SJCRH30 (cell line): ENCODE results near the gene THAP9. TPM values are rescaled to one million over a fixed set of nuclear protein-coding genes. Genes with fewer than 3 reads are reported as not detected.
"Not testable (repeated sequence)": the region's sequence is repeated elsewhere in the genome, so short reads cannot be mapped to it uniquely, and the experiment has no call there.

Source experiments
- DNase-seq, 2 experiments: peaks; one replicate each; pipeline ENCODE4 v3.0.0-alpha.2; 2015 to 2020
- H3K27ac ChIP-seq: fragments of 250-450 bp; sonication (Bioruptor Pico); 2 replicates; pipeline ENCODE4 v1.5.1; 2020; ENCODE audit warnings: mild to moderate bottlenecking, moderate library complexity
- H3K27me3 ChIP-seq: fragments of 250-450 bp; sonication (Bioruptor Pico); 2 replicates; pipeline ENCODE4 v1.5.1; 2020; ENCODE audit warnings: mild to moderate bottlenecking, moderate library complexity
- H3K36me3 ChIP-seq: fragments of 250-450 bp; sonication (Bioruptor Pico); 2 replicates; pipeline ENCODE4 v1.5.1; 2020; ENCODE audit warnings: mild to moderate bottlenecking, moderate library complexity
- H3K4me1 ChIP-seq: fragments of 250-450 bp; sonication (Bioruptor Pico); 2 replicates; pipeline ENCODE4 v1.5.1; 2020; ENCODE audit warnings: mild to moderate bottlenecking, moderate library complexity
- H3K4me3 ChIP-seq: fragments of 250-450 bp; sonication (Bioruptor Pico); 2 replicates; pipeline ENCODE4 v1.5.1; 2020; ENCODE audit warnings: mild to moderate bottlenecking, moderate library complexity
- H3K9me3 ChIP-seq: fragments of 250-450 bp; sonication (Bioruptor Pico); replicated peaks from 2 replicates; pipeline ENCODE4 v1.5.1; 2020; ENCODE audit warnings: mild to moderate bottlenecking, moderate library complexity
- total RNA-seq: library from RNA; depleted of rRNA; stranded (reverse); fragments of >200 nt; shearing (Covaris generic); gene quantifications from 2 replicates; pipeline ENCODE4 v1.2.3, GENCODE V29; 2014; rRNA removed

Gene THAP9
- 13.0 and 15.3 TPM in 2 replicates for total RNA-seq

- DNase-seq, result peak; percentile 100
- no peaks in the 10 kb centered on the region; the same call in 1 of the 2 replicates for H3K4me1 ChIP-seq
- H3K9me3 ChIP-seq, result no peaks in the 10 kb centered on the region
- H3K27me3 ChIP-seq, result no peaks in the 10 kb centered on the region
- H3K36me3 ChIP-seq, result peaks cover 26% of the 10 kb centered on the region
- peak within 1 kb of the TSS; percentile 78 for H3K4me3 ChIP-seq
- peak within 1 kb of the TSS; percentile 90 for H3K27ac ChIP-seq
These were observed at the start of gene THAP9 for GRCh38 chr4:82900411-82901182. THAP9 (plus strand) TSS chr4:82900735; CDS start chr4:82900803, 68 bp downstream.

- H3K36me3 ChIP-seq, result peaks cover 97% of the 10 kb centered on the region
- no peaks in the 10 kb centered on the region for H3K4me1 ChIP-seq
- DNase-seq, result no peak
- no peaks in the 10 kb centered on the region for H3K9me3 ChIP-seq
- H3K27me3 ChIP-seq, result no peaks in the 10 kb centered on the region
- no peak overlapping the region for H3K4me3 ChIP-seq
- H3K27ac ChIP-seq, result no peak overlapping the region
These were observed 49.2 kb upstream of the THAP9 start for GRCh38 chr4:82851318-82851717.

GRCh38 chr4:82851885-82852750 is 48.4 kb upstream of the THAP9 start:
- no peak overlapping the region for H3K27ac ChIP-seq
- DNase-seq, result peak in 1 of 2 experiments; percentile 69
- no peaks in the 10 kb centered on the region for H3K27me3 ChIP-seq
- no peaks in the 10 kb centered on the region for H3K9me3 ChIP-seq
- no peaks in the 10 kb centered on the region for H3K4me1 ChIP-seq
- H3K4me3 ChIP-seq, result no peak overlapping the region
- H3K36me3 ChIP-seq, result peaks cover 97% of the 10 kb centered on the region

- Histone ChIP-seq H3K9me3 (no peaks in the 10 kb centered on the region), H3K4me1 (no peaks in the 10 kb centered on the region), H3K4me3 (no peak overlapping the region), H3K27me3 (no peaks in the 10 kb centered on the region), H3K36me3 (peaks cover 97% of the 10 kb centered on the region), H3K27ac (no peak overlapping the region)
- peak in 1 of 2 experiments; percentile 28 for DNase-seq
These were observed 47.7 kb upstream of the THAP9 start for GRCh38 chr4:82852751-82853285.

GRCh38 chr4:82860487-82860886 is 40.0 kb upstream of the THAP9 start:
- DNase-seq, H3K4me3 ChIP-seq, H3K4me1 ChIP-seq, H3K27me3 ChIP-seq, H3K27ac ChIP-seq, H3K9me3 ChIP-seq: not testable (repeated sequence)
- H3K36me3 ChIP-seq, result peaks cover 78% of the 10 kb centered on the region

GRCh38 chr4:82861529-82861928 is 39.0 kb upstream of the THAP9 start:
- H3K4me3 ChIP-seq, result no peak overlapping the region
- no peak for DNase-seq
- H3K27ac ChIP-seq, result no peak overlapping the region
- no peaks in the 10 kb centered on the region for H3K27me3 ChIP-seq
- H3K4me1 ChIP-seq, result no peaks in the 10 kb centered on the region
- peaks cover 79% of the 10 kb centered on the region for H3K36me3 ChIP-seq
- H3K9me3 ChIP-seq, result no peaks in the 10 kb centered on the region

GRCh38 chr4:82864336-82864979 is 36.1 kb upstream of the THAP9 start:
- no peak overlapping the region for H3K27ac ChIP-seq
- peaks cover 85% of the 10 kb centered on the region for H3K36me3 ChIP-seq
- H3K4me1 ChIP-seq, result no peaks in the 10 kb centered on the region
- no peaks in the 10 kb centered on the region for H3K9me3 ChIP-seq
- no peaks in the 10 kb centered on the region for H3K27me3 ChIP-seq
- H3K4me3 ChIP-seq, result no peak overlapping the region
- no peak for DNase-seq

GRCh38 chr4:82865592-82865991 is 34.9 kb upstream of the THAP9 start:
- H3K4me3 ChIP-seq, result no peak overlapping the region
- no peak overlapping the region for H3K27ac ChIP-seq
- DNase-seq, result no peak
- H3K9me3 ChIP-seq, result no peaks in the 10 kb centered on the region
- no peaks in the 10 kb centered on the region for H3K4me1 ChIP-seq
- H3K36me3 ChIP-seq, result peaks cover 89% of the 10 kb centered on the region
- H3K27me3 ChIP-seq, result no peaks in the 10 kb centered on the region

- H3K27me3 ChIP-seq, DNase-seq, H3K9me3 ChIP-seq, H3K4me1 ChIP-seq, H3K27ac ChIP-seq, H3K4me3 ChIP-seq: not testable (repeated sequence)
- peaks cover 91% of the 10 kb centered on the region for H3K36me3 ChIP-seq
These were observed 34.5 kb upstream of the THAP9 start for GRCh38 chr4:82866033-82866432.

GRCh38 chr4:82866706-82867385 is 33.7 kb upstream of the THAP9 start:
- Histone ChIP-seq H3K27me3 (no peaks in the 10 kb centered on the region), H3K4me3 (no peak overlapping the region), H3K27ac (no peak overlapping the region), H3K4me1 (no peaks in the 10 kb centered on the region), H3K36me3 (peaks cover 93% of the 10 kb centered on the region), H3K9me3 (no peaks in the 10 kb centered on the region)
- DNase-seq, result no peak

- Histone ChIP-seq H3K9me3 (no peaks in the 10 kb centered on the region), H3K4me1 (no peaks in the 10 kb centered on the region), H3K27me3 (no peaks in the 10 kb centered on the region), H3K36me3 (peaks cover 91% of the 10 kb centered on the region), H3K27ac (no peak overlapping the region), H3K4me3 (no peak overlapping the region)
- DNase-seq, result no peak
These were observed 32.0 kb upstream of the THAP9 start for GRCh38 chr4:82868572-82868971.

- Histone ChIP-seq H3K4me3 (no peak overlapping the region), H3K36me3 (peaks cover 28% of the 10 kb centered on the region), H3K9me3 (no peaks in the 10 kb centered on the region), H3K27ac (no peak overlapping the region), H3K4me1 (no peaks in the 10 kb centered on the region), H3K27me3 (no peaks in the 10 kb centered on the region)
- no peak for DNase-seq
These were observed 15.1 kb upstream of the THAP9 start for GRCh38 chr4:82885410-82885809.

GRCh38 chr4:82886147-82886942 is 14.2 kb upstream of the THAP9 start:
- Histone ChIP-seq H3K27me3 (no peaks in the 10 kb centered on the region), H3K36me3 (peaks cover 21% of the 10 kb centered on the region), H3K27ac (no peak overlapping the region), H3K4me1 (no peaks in the 10 kb centered on the region), H3K4me3 (no peak overlapping the region), H3K9me3 (no peaks in the 10 kb centered on the region)
- no peak for DNase-seq
